Motor neuron (in vitro differentiated cells): ENCODE results near the gene FAM124A. TPM values are rescaled to one million over a fixed set of nuclear protein-coding genes. Genes with fewer than 3 reads are reported as not detected.

Experiments
- ATAC-seq, 8 experiments: fragments of 200-7000 bp; cut with Tn5 transposase; replicated peaks in 6 of 8; 2 replicates each; pipeline ENCODE4 v1.8.0; 2021; ENCODE audit warnings: mild to moderate bottlenecking in 8 of 8, moderate library complexity in 8 of 8
- H3K27ac ChIP-seq, 2 donors: fragments of 250-450 bp; sonication (Bioruptor Pico); 2 replicates each; pipeline ENCODE4 v1.9.0; 2021; ENCODE audit warnings: antibody characterized with exemption in 2 of 2, mild to moderate bottlenecking in 2 of 2, moderate library complexity in 1 of 2
- H3K4me1 ChIP-seq, 2 donors: fragments of 250-450 bp; sonication (Bioruptor Pico); replicated peaks in 1 of 2; 2 replicates each; pipeline ENCODE4 v1.6.1; 2021; ENCODE audit warnings: antibody characterized with exemption in 2 of 2, mild to moderate bottlenecking in 2 of 2, moderate library complexity in 1 of 2
- H3K4me3 ChIP-seq, 5 donors: fragments of 250-450 bp; sonication (Bioruptor Pico); 2 replicates each; pipeline ENCODE4 v1.9.0; 2021; ENCODE audit warnings: antibody characterized with exemption in 5 of 5, mild to moderate bottlenecking in 5 of 5, moderate library complexity in 4 of 5
- WGBS, 10 experiments: fragments of 450-650 bp; shearing (Covaris generic); methylation state at CpG; one replicate each; pipeline ENCODE4 v1.0.0; 2022; 5-methylcytosine and 5-hydroxymethylcytosine counted together
- in situ Hi-C, 9 experiments: fragments of 400-800 bp; cut with MboI; loops; one replicate each; pipeline ENCODE4 v1.15.0; 2021; ENCODE audit warnings: low sequenced_read_pairs in 9 of 9, low pct_unique_long_range_greater_than_20kb in 2 of 9; ENCODE audit not compliant: unreplicated experiment in 9 of 9
- total RNA-seq, 8 experiments: library from RNA; unstranded; fragments of 300-600 nt; gene quantifications; 2 replicates each; pipeline versions ENCODE4 v1.2.3 to v1.2.4, GENCODE V29; 2022

FAM124A gene
- total RNA-seq, 8 experiments from 2014 or later = 3.3 to 14.4 (median 4.9) TPM

DNA sequence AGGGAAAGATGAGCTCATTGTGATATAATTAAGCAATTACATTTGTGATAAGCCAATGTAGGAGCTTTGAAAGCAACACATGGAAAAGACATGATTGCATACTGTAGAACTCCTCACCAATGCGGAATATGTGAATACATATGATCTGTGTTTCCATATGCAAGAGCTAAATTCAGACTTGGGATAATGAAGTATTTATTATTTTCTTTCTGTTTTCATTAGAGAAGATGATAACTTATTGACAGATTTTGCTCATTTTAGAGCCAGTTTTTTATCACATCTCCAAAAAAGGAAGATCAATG, 14.2 kb downstream of the FAM124A start:
- in situ Hi-C loops = no loop called here
- no peak overlapping the region for H3K4me3 ChIP-seq
- no peaks in the 10 kb centered on the region for H3K4me1 ChIP-seq
- no peak overlapping the region for H3K27ac ChIP-seq
- WGBS, 10 experiments = 7 to 94% (median 86%) methylated on average over 1 of the region's 1 CpG; no CpG with 5 or more reads in 1 of the 10 experiments
- peak in 3 of 8 experiments; percentile 42 to 65 (median 51) for ATAC-seq

DNA sequence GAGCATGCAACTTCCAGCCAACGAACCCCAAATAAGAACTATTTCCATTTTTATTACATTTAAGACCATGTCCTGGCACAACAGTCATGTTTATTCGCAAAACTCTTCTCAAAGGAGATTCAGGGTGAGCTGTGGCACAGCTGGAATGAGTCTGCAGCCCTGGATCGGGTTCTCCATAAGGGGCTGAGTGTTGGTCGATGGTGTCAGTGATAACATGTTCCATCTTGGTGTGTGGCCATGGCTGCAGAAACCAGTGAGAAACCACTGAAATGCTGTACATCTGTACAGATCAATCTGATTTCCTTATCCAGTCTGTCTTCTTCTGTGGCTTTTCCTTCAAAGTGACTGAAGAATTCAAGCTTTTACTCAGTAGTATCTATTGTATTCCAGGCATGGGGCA, 15.2 kb downstream of the FAM124A start:
- H3K4me1 ChIP-seq = peaks cover 3 to 8% of the 10 kb centered on the region in 2 donors
- 0 to 100% (median 69%) methylated on average over 1 to 4 of the region's 4 CpGs; no CpG with 5 or more reads in 2 of the 10 experiments for WGBS, 10 experiments
- in situ Hi-C loops = no loop called here
- no peak overlapping the region for H3K4me3 ChIP-seq
- no peak overlapping the region for H3K27ac ChIP-seq
- no peak for ATAC-seq

DNA sequence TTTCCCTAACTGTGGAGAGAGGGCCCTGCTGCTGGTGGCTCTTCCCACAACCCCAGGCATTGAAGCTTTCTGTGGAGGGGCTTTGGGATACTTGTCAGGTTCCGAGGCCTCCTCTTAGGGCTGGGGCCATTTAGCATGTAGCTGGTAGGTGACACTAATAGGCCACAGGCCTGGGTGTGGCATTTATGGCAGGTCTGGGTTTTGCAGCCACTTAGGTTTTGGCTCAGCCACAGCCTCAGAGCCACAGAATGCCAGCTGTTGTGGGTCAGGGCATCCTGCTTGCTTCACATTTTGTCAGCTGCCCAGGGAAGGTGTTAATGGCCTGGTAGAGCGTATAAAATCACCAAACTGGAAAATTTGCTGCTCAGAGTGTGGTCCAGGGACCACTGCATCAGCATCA, 15.7 kb downstream of the FAM124A start:
- Histone ChIP-seq H3K27ac (no peak overlapping the region), H3K4me1 (peaks cover 8 to 13% of the 10 kb centered on the region in 2 donors), H3K4me3 (no peak overlapping the region)
- 80 to 100% (median 90%) methylated on average over 1 to 2 of the region's 2 CpGs; no CpG with 5 or more reads in 7 of the 10 experiments for WGBS, 10 experiments
- ATAC-seq = no peak
- in situ Hi-C loops = no loop called here

DNA sequence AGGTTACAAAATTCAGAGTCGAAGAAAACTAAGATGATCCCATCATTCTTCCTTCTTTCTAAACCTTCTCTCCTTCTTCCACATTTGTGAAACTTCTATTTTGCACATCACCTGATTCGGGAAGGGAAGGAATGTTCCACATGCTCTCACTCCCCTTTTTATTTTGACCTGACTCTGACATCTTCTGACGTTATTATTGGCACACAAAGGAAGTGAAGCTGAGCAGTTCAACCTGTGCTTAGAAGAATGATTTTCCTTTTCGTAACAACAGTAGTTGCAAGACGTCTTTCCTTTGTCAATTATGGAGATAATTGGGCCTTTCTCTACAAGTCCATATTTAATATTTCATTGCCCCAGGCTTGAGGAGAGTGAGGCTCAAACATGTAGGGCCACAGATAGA, 18.0 kb downstream of the FAM124A start:
- in situ Hi-C loops = no loop called here
- WGBS, 10 experiments = 39 to 98% (median 81%) methylated on average over 2 to 5 of the region's 5 CpGs
- H3K4me3 ChIP-seq = no peak overlapping the region
- ATAC-seq = no peak
- H3K27ac ChIP-seq = no peak overlapping the region
- H3K4me1 ChIP-seq = peaks cover 15 to 19% of the 10 kb centered on the region in 2 donors

DNA sequence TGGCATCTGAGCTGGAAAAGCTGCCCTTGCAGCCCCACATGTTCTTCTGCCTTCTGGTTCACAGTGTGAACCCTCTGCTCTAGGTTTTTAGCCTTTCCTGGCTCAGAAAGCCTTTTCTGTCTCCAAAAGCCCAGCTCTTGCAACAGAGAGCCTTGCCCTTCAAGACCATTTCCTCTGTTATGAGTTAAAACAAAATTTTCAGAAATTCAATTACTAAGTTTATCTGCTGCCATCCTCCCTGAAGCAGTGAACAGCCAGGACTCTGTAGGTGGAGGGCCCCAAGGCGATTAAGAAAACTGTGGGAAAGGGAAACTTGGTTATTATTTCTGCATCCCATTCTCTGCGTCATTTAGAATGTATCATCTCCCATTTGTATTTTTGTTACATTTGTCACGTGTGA, 18.8 kb downstream of the FAM124A start:
- peaks cover 16 to 21% of the 10 kb centered on the region in 2 donors for H3K4me1 ChIP-seq
- in situ Hi-C loops = no loop called here
- no peak overlapping the region for H3K27ac ChIP-seq
- no peak overlapping the region for H3K4me3 ChIP-seq
- 50 to 100% (median 86%) methylated on average over 1 to 3 of the region's 3 CpGs; no CpG with 5 or more reads in 2 of the 10 experiments for WGBS, 10 experiments
- no peak for ATAC-seq

DNA sequence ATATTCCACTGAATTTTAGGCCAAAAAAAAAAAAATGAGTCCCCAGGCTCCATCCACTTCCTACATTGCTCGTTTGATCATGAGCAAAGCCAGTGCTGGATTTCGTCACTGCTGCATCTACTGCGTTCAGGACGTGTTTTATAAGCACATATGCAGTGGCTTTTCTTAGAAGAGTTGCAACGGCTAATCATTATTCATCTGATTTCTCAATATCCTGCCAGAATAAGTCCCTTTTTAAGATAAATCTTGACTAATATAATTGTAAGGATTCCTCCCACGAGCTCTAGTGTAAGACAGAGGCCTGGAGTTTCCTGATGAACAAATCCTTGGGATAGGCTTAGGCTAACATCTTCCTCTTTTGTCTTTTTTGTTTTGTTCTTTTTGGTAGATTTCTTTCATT, 19.5 kb downstream of the FAM124A start:
- in situ Hi-C loops = no loop called here
- Histone ChIP-seq H3K4me1 (peaks cover 18 to 26% of the 10 kb centered on the region in 2 donors), H3K27ac (no peak overlapping the region), H3K4me3 (no peak overlapping the region)
- 33 to 88% (median 79%) methylated on average over 3 to 6 of the region's 6 CpGs for WGBS, 10 experiments
- peak in 3 of 8 experiments; percentile 18 to 44 (median 43) for ATAC-seq

DNA sequence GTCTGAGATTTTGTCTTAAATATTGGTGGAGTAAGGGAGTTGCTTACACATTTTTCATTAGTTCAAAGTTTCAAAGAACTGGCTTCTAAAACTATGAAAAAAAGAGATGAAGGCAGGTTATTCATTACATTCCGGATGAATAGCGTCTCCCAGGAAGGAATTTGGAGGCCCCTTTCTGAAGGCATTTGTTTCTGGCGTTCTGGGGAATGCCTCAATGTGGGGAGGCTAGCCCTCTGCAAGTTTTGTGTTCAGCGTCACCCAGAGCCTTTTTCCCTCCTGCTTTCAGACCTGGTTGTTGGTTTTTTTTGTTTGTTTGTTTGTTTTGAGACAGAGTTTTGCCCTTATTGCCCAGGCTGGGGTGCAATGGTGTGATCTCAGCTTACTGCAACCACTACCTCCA, 21.0 kb downstream of the FAM124A start:
- no peak overlapping the region for H3K27ac ChIP-seq
- in situ Hi-C loops = no loop called here
- H3K4me1 ChIP-seq = peaks cover 18 to 28% of the 10 kb centered on the region in 2 donors
- no peak overlapping the region for H3K4me3 ChIP-seq
- no peak for ATAC-seq
- WGBS, 10 experiments = 6 to 93% (median 19%) methylated on average over 3 to 4 of the region's 4 CpGs; no CpG with 5 or more reads in 1 of the 10 experiments

DNA sequence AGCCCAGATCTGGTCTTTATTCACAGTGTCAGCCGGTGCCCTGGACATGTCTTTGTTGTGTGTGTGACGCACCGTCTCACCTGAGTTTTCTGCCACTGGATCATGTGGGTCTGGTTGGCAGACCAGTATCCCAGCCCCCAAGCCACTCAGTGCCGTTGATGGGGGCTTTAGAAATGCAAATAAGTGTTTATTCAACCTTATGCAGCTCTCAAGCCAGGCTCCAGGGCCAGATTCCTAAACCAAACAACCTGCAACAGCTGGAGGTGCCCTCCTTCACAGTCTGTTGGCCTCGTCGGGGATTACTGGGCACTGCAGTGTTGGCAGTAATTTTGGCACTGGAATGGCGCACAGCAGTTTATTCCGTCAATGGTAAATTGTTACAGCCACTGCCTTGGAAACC, 21.6 kb downstream of the FAM124A start:
- no peak overlapping the region for H3K4me3 ChIP-seq
- in situ Hi-C loops = no loop called here
- no peak for ATAC-seq
- WGBS, 10 experiments = 27 to 100% (median 79%) methylated on average over 1 to 6 of the region's 8 CpGs; no CpG with 5 or more reads in 2 of the 10 experiments
- H3K27ac ChIP-seq = no peak overlapping the region
- H3K4me1 ChIP-seq = peaks cover 18 to 28% of the 10 kb centered on the region in 2 donors

DNA sequence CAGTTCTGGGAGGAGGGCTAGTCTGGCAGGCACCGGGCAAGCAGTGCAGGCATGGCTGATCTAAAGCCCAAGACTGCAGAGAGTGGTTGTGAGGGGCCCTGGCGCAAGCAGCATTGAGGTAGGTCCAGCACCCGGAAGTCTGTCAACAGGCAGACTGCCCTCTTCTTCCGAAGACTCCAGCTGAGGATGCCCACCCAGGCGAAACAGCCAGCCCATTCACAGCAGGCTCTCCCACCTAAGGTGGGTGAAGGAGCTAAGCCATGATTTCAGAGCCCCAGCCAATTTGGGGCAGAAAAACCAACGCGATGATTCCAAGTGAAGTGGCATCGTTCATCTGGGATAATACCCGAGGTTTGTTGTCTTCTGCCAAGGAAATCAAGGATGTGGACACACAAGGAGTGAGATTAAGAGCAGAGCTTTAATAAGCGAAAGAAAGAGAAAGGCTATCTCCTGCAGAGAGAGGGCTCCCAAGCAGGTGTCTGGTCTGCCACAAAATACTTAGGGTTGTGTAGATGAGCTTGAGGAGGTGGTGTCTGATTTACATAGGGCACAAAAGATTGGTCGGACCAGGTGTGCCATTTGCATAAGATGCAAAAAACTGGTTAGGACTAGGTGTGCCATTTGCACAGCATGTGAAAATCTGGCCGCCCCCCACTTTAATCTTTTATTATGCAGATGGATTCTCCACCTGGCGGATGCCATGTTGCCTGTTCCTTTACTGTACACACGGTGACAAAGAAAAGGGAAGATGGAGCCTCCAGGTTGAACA, 22.6 kb downstream of the FAM124A start:
- no peak overlapping the region for H3K4me3 ChIP-seq
- WGBS, 10 experiments = 52 to 79% (median 62%) methylated on average over 1 to 8 of the region's 14 CpGs; no CpG with 5 or more reads in 1 of the 10 experiments
- ATAC-seq = no peak
- in situ Hi-C loops = no loop called here
- H3K4me1 ChIP-seq = peaks cover 18 to 28% of the 10 kb centered on the region in 2 donors
- H3K27ac ChIP-seq = no peak overlapping the region

DNA sequence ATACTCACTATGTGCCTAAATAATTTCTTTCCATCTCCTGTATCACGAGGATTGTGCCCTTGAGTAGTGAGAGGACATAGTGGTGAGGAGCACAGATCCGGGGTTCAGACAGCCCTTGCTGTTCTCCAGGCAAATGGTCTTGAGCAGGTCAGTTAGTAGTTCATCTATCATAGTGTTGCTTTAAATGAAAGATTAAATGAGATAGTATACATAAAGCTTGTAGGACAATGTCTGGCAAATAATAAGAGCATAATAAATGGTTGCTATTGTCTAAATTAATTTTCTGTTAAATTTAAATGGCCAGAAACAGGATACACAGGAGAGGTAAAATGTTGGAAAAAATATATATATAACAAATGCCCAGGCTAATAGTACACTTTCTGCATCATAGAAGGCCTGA, 23.4 kb downstream of the FAM124A start:
- in situ Hi-C loops = no loop called here
- no peak overlapping the region for H3K4me3 ChIP-seq
- no peak for ATAC-seq
- no peak overlapping the region for H3K27ac ChIP-seq
- H3K4me1 ChIP-seq = peaks cover 18 to 28% of the 10 kb centered on the region in 2 donors
- WGBS, 10 experiments = 61 to 100% (median 86%) methylated on average over 1 to 2 of the region's 2 CpGs; no CpG with 5 or more reads in 1 of the 10 experiments

DNA sequence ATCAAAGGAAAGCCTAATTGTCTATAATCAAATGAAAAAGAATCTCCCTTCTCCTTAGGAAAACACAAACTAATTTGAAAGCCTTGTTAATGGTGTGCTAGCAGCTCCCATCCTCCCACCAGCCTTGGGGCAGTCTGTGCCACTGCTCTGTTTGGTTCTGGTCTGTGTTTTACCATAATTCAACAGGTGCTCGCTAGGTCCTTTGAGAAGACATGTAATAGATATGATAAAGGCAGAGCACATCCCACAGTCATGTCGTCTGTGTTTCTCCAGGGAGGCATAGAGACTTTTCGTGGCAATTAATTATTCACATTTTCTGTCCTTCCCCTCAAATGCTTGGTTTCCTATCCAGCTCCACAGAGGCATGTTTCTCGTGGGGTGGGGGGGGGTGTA, 23.8 kb downstream of the FAM124A start:
- 0 to 80% (median 56%) methylated on average over 1 to 3 of the region's 4 CpGs; no CpG with 5 or more reads in 4 of the 10 experiments for WGBS, 10 experiments
- in situ Hi-C loops = no loop called here
- Histone ChIP-seq H3K4me1 (peaks cover 18 to 28% of the 10 kb centered on the region in 2 donors), H3K27ac (no peak overlapping the region), H3K4me3 (no peak overlapping the region)
- ATAC-seq = peak in 2 of 8 experiments; percentile 24 to 38

DNA sequence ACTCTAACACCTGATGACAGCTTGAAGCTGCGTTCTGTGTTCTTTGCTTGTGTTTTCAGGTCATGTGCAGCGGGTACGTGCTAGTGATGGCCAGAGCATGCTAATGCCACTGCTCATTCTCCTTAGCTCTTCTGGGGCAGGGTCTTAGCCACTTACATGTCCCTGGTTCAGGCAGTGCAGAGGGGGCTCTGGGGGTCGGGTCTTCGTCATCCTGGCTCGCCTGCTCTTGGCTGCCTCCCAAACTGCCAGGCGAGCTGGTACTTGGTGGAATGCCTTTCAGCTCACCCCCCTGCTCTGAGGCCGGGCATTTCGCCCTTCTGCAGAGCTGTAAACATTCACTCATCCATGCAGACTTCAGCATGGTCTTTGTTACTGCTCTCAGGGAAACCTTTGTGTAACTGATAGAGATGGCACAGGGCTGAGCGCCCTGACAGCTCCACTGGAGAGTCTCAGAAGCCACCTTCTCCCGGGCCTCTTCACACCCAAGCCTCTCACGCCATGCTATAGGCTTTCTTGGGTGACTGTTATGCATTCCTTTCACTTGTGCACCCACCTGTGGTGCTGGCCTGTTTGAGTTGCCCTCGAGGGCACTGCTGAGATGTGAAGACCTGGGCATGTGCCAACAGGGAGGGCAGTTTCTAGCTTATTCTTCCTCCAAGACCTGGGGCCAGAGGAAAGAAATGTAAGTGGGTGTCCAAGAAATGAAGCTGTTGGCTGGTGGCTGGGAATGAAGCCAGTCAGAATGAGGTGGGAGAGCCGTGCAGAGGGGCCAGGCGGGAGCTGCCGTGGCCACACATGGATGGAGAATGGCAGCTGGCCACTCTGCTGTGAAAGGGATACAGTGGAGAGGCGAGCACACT, 24.4 kb downstream of the FAM124A start:
- H3K27ac ChIP-seq = no peak overlapping the region
- WGBS, 10 experiments = 32 to 90% (median 65%) methylated on average over 1 to 11 of the region's 17 CpGs; no CpG with 5 or more reads in 4 of the 10 experiments
- in situ Hi-C loops = no loop called here
- H3K4me3 ChIP-seq = no peak overlapping the region
- peaks cover 18 to 28% of the 10 kb centered on the region in 2 donors for H3K4me1 ChIP-seq
- peak in 5 of 8 experiments; percentile 82 to 95 (median 94) for ATAC-seq

DNA sequence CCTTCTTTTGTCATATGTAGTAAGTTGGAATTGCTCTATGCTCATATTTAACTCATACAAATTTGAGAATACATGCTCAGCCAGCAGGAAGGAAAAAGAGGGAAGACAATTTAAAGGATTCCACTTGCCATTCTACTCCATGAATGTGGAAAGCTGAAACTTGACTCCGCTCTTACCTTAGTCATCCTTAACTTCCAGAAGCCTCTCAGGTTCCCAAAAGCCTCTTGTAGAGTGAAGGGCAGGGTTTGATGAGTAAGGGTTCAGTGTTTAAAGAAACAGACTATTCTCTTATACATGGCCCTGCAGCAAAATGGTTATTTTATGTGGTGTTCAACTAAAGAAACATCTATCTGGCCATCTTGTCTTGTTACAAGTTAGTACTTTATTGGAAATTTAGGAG, 27.1 kb downstream of the FAM124A start:
- Histone ChIP-seq H3K4me3 (no peak overlapping the region), H3K27ac (no peak overlapping the region), H3K4me1 (peaks cover 2 to 9% of the 10 kb centered on the region in 2 donors)
- 60 to 100% (median 100%) methylated on average over 1 of the region's 1 CpG; no CpG with 5 or more reads in 6 of the 10 experiments for WGBS, 10 experiments
- ATAC-seq = peak in 1 of 8 experiments; percentile 52
- in situ Hi-C loops = no loop called here
